Neural progenitor cell (in vitro differentiated cells): ENCODE data around the gene CHST15. TPM values are rescaled to one million over a fixed set of nuclear protein-coding genes. Genes with fewer than 3 reads are reported as not detected.

Experiments used
- DNase-seq: peaks from one replicate; pipeline ENCODE4 v3.0.0-alpha.2; 2016; ENCODE audit warnings: low spot score
- H2AFZ ChIP-seq: fragments of 200-600 bp; sonication (generic); replicated peaks from 2 replicates; pipeline ENCODE4 v1.6.1; 2016; ENCODE audit warnings: antibody characterized with exemption
- H3F3A ChIP-seq: fragments of 200-600 bp; sonication (generic); 2 replicates; pipeline ENCODE4 v1.6.1; 2016; ENCODE audit warnings: antibody characterized with exemption, low read depth
- H3K27ac ChIP-seq: fragments of 200-600 bp; sonication (generic); 2 replicates; pipeline ENCODE4 v1.5.1; 2016; ENCODE audit warnings: mild to moderate bottlenecking
- H3K27me3 ChIP-seq: fragments of 200-600 bp; sonication (generic); 2 replicates; pipeline ENCODE4 v1.6.1; 2016; ENCODE audit warnings: mild to moderate bottlenecking, moderate library complexity
- H3K36me3 ChIP-seq: fragments of 200-600 bp; sonication (generic); 2 replicates; pipeline ENCODE4 v1.5.1; 2016
- H3K4me1 ChIP-seq: fragments of 200-600 bp; sonication (generic); 2 replicates; pipeline ENCODE4 v1.6.1; 2016; ENCODE audit warnings: mixed run types
- H3K4me2 ChIP-seq: fragments of 200-600 bp; sonication (generic); 2 replicates; pipeline ENCODE4 v1.6.1; 2016
- H3K4me3 ChIP-seq: fragments of 200-600 bp; sonication (generic); 2 replicates; pipeline ENCODE4 v1.5.1; 2016
- H3K79me2 ChIP-seq: fragments of 200-600 bp; sonication (generic); 2 replicates; pipeline ENCODE4 v1.6.1; 2016; ENCODE audit warnings: low read depth
- H3K9ac ChIP-seq: fragments of 200-600 bp; sonication (generic); 2 replicates; pipeline ENCODE4 v1.6.1; 2016
- H3K9me3 ChIP-seq: fragments of 200-600 bp; sonication (generic); 2 replicates; pipeline ENCODE4 v1.5.1; 2016; ENCODE audit warnings: low read depth
- H4K20me1 ChIP-seq: fragments of 200-600 bp; sonication (generic); 2 replicates; pipeline ENCODE4 v1.6.1; 2016; ENCODE audit warnings: low read depth
- H3K27ac Mint-ChIP-seq: 3 replicates; pipeline ENCODE4 v1.8.0; 2021; ENCODE audit warnings: mixed read lengths
- H3K27me3 Mint-ChIP-seq: 2 replicates; pipeline ENCODE4 v1.8.0; 2022; ENCODE audit warnings: low read depth, mild to moderate bottlenecking, inconsistent platforms, moderate library complexity, mixed read lengths; ENCODE audit not compliant: insufficient read depth
- H3K36me3 Mint-ChIP-seq: 3 replicates; pipeline ENCODE4 v1.8.0; 2021; ENCODE audit warnings: mixed read lengths
- H3K4me1 Mint-ChIP-seq: 3 replicates; pipeline ENCODE4 v1.8.0; 2021; ENCODE audit warnings: mixed read lengths
- H3K4me3 Mint-ChIP-seq: 3 replicates; pipeline ENCODE4 v1.8.0; 2021; ENCODE audit warnings: mild to moderate bottlenecking, moderate library complexity, mixed read lengths
- H3K9me3 Mint-ChIP-seq: 3 replicates; pipeline ENCODE4 v1.8.0; 2020; ENCODE audit warnings: mixed read lengths
- CTCF ChIP-seq: fragments of 200-600 bp; sonication (generic); IDR thresholded peaks from 2 replicates; pipeline ENCODE4 v1.5.1; 2017; ENCODE audit warnings: antibody characterized with exemption, mild to moderate bottlenecking
- EZH2 ChIP-seq: fragments of 200-600 bp; sonication (generic); IDR thresholded peaks from 2 replicates; pipeline ENCODE4 v1.6.1; 2017; ENCODE audit warnings: antibody characterized with exemption, mild to moderate bottlenecking, moderate library complexity
- EZH2phosphoT487 ChIP-seq: fragments of 200-600 bp; sonication (generic); IDR thresholded peaks from 2 replicates; pipeline ENCODE4 v1.6.1; 2017; ENCODE audit warnings: antibody characterized with exemption
- total RNA-seq: library from RNA; depleted of rRNA; stranded (reverse); fragments of >200 nt; gene quantifications from 2 replicates; pipeline ENCODE4 v1.2.3, GENCODE V29; 2015; ENCODE audit warnings: low replicate concordance

CHST15 gene
- total RNA-seq, 1 donor from 2014 or later = 0.54 TPM

DNA sequence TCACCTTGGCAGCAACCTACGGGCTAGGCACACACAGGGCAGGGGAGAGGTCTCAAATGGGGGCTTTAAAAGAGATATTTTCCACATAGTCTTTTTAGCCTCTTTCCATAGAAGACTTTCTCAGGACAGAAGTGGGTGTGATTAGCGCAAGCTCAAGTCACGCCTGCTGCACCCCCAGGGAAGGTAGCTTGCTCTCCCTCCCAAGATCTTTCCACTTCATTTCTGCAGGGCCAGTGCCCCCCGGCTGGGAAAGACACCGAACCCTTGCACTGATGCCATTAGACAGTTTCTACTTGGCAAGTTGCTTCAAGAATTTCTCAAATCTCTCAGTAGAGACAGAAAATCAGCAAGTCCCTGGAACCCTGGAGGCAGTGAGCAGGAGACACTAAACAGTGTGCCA is 19.4 kb downstream of the CHST15 start:
- peaks cover 89% of the 10 kb centered on the region for H3K4me1 Mint-ChIP-seq
- no peak overlapping the region for H3K4me3 Mint-ChIP-seq
- H3K27ac ChIP-seq = no peak overlapping the region

DNA sequence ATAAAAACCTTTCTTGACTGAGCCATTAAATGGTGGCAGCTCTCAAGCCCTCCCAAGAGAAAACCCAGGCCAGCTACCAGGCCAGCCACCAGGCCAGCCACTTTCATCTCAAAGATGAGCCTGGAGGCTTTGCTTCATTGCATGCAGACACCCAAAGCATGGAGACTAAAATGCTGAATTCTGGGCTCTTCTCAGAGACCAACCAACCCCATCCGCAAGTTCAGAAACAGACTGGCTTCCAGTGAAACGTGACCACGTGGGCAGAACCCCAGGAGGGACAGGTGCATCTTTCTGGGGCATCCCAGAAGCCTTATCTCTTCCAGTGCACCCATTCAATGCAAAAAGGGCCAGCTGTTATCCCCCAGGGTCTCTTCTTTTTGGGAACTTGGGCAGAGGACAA is 20.9 kb downstream of the CHST15 start:
- Mint-ChIP-seq H3K36me3 (peaks cover 6% of the 10 kb centered on the region), H3K9me3 (peaks cover 9% of the 10 kb centered on the region), H3K4me3 (no peak overlapping the region), H3K27ac (no peak overlapping the region), H3K27me3 (peaks cover 9% of the 10 kb centered on the region), H3K4me1 (peaks cover 85% of the 10 kb centered on the region)
- no peak overlapping the region for H3K9ac ChIP-seq
- no peak overlapping the region for H2AFZ ChIP-seq
- H3K79me2 ChIP-seq = no peaks in the 10 kb centered on the region
- peaks cover 11% of the 10 kb centered on the region for H4K20me1 ChIP-seq
- peaks cover 34% of the 10 kb centered on the region for H3K4me1 ChIP-seq
- no peaks in the 10 kb centered on the region for H3K9me3 ChIP-seq
- no peaks in the 10 kb centered on the region for H3K27me3 ChIP-seq
- H3K4me2 ChIP-seq = no peak overlapping the region
- no peak for TF ChIP-seq EZH2
- no peak for TF ChIP-seq EZH2phosphoT487
- no peak for TF ChIP-seq CTCF
- peaks cover 24% of the 10 kb centered on the region for H3F3A ChIP-seq
- H3K36me3 ChIP-seq = no peaks in the 10 kb centered on the region
- H3K27ac ChIP-seq = no peak overlapping the region
- no peak for DNase-seq
- H3K4me3 ChIP-seq = no peak overlapping the region

More for the DNA sequence above, 19.4 kb downstream of the CHST15 start:
- no peak for TF ChIP-seq CTCF
- no peak for TF ChIP-seq EZH2
- TF ChIP-seq EZH2phosphoT487 = no peak
- peaks cover 11% of the 10 kb centered on the region for H4K20me1 ChIP-seq
- H3K9me3 Mint-ChIP-seq = peaks cover 9% of the 10 kb centered on the region
- no peak overlapping the region for H3K4me3 ChIP-seq
- no peaks in the 10 kb centered on the region for H3K9me3 ChIP-seq
- H3K4me2 ChIP-seq = no peak overlapping the region
- H3K9ac ChIP-seq = no peak overlapping the region
- DNase-seq = no peak
- H3K27me3 ChIP-seq = no peaks in the 10 kb centered on the region
- H3K36me3 ChIP-seq = no peaks in the 10 kb centered on the region
- peaks cover 29% of the 10 kb centered on the region for H3K4me1 ChIP-seq
- peaks cover 6% of the 10 kb centered on the region for H3K36me3 Mint-ChIP-seq
- peaks cover 24% of the 10 kb centered on the region for H3F3A ChIP-seq
- peaks cover 7% of the 10 kb centered on the region for H3K27me3 Mint-ChIP-seq
- no peak overlapping the region for H2AFZ ChIP-seq
- H3K27ac Mint-ChIP-seq = peak overlapping the region; percentile 82
- H3K79me2 ChIP-seq = no peaks in the 10 kb centered on the region

GRCh38 chr10:124072106-124072505 is 21.3 kb downstream of the CHST15 start:
- H3K4me3 Mint-ChIP-seq = no peak overlapping the region
- H3K4me2 ChIP-seq = no peak overlapping the region
- H3K4me3 ChIP-seq = no peak overlapping the region
- H4K20me1 ChIP-seq = peaks cover 11% of the 10 kb centered on the region
- no peak overlapping the region for H3K27ac ChIP-seq
- H3K36me3 ChIP-seq = no peaks in the 10 kb centered on the region
- H3K36me3 Mint-ChIP-seq = peaks cover 6% of the 10 kb centered on the region
- peaks cover 8% of the 10 kb centered on the region for H3K27me3 Mint-ChIP-seq
- H3K9ac ChIP-seq = no peak overlapping the region
- H3F3A ChIP-seq = peaks cover 24% of the 10 kb centered on the region
- H2AFZ ChIP-seq = no peak overlapping the region
- DNase-seq = no peak
- no peaks in the 10 kb centered on the region for H3K79me2 ChIP-seq
- H3K27me3 ChIP-seq = no peaks in the 10 kb centered on the region
- no peak for TF ChIP-seq EZH2
- no peak for TF ChIP-seq EZH2phosphoT487
- no peak for TF ChIP-seq CTCF
- H3K9me3 Mint-ChIP-seq = peaks cover 9% of the 10 kb centered on the region
- peaks cover 83% of the 10 kb centered on the region for H3K4me1 Mint-ChIP-seq
- H3K9me3 ChIP-seq = no peaks in the 10 kb centered on the region
- peaks cover 35% of the 10 kb centered on the region for H3K4me1 ChIP-seq
- peak overlapping the region; percentile 82 for H3K27ac Mint-ChIP-seq
